Measurements from ENCODE around the gene SLC37A1.
"Not testable (repeated sequence)": the region's sequence is repeated elsewhere in the genome, so short reads cannot be mapped to it uniquely, and the experiment has no call there.

Gene SLC37A1

DNA sequence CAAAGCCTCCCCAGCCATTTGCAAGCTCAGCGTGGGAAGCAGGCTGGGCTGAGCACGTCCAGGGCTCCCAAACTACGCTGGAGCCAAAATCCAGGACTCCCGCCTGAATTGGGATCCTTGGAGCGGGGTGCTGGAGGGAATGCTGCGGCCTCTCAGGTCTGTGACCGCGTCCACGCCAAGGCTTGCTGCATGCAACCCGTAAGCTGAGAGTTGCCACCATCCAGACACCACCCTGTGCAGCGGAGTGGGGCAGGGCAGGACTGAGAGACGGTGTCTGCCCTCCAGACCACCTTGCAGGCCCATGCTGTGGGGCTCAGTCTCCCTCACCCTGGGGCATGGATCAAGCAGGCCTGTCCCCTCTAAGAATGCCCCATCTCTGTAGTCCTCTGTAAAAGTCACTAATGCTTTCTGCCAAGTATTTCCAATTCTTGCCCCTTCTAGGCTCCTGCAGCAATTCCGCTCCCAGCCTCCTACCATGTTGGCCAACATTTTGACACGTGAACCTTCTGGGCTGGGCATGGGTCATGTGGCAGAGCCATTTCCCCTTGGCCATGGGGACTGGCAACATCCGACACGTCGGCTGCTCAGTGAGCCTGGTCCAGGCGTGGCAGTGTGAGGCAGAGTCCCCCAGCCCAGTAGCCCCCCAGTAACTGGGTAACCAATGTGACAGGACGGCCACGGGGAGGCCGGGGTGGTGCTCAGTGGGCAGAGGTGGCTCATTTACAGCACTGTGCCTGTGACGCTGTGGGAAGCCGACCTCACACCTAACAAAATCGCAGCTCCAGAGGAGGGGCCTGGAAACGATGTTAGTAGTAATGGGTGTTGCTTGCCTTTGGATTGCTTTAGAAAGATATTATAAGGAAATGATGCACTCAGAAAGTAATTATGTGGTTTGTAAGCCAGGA lies 81.9 kb downstream of the SLC37A1 start:
- no peak for DNase-seq (ENCODE audit: low read depth)

DNA sequence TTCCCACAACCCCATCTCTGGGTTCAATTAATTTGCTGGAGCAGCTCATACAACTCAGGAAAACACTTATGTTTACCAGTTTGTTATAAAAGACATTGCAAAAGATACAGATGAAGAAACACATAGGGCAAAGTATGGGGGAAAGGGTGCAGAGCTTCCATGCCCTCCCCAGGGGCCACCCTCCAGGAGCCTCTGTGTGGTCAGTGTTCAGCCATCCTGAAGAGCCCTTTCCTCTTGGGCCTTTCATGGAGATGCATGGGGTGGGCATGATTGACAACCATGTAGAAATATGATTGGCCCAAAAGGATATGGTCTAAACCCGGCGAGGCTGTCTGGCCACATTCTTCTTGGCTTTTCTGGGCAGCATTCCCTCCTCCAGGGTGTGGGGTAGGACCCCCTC lies 83.0 kb downstream of the SLC37A1 start:
- no peak for DNase-seq (ENCODE audit: low read depth)

DNA sequence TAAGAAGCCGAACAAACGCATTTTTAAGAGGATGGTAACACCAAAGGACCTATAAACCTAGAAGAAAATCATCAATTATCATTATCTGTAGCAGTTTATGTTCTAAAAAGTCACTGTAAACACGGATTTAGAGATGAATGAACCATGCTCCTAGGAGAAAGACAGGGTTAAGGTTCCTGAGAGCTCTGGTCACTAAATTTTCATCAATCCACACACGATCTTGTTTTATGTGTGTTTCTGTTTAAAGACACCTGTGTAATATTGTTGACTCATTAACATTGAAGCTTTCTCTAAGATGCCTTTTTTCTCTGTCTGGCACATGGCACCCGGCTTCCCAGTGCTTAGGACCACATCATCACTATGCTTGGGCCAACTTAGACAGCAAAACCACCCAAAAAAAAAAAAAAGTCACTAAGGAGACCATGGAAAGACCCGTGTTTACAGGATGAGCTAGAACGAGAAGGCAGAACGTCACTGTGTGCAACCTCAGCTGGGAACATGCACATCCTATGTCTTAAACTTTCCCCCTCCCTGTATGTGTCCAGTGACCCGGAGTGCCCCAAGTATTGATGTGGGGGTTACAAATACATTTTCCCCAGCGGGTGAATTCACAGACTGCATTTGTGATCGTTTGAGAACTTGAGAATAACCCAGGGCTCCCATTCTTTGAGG lies 84.0 kb downstream of the SLC37A1 start:
- no peak for DNase-seq (ENCODE audit: low read depth)

DNA sequence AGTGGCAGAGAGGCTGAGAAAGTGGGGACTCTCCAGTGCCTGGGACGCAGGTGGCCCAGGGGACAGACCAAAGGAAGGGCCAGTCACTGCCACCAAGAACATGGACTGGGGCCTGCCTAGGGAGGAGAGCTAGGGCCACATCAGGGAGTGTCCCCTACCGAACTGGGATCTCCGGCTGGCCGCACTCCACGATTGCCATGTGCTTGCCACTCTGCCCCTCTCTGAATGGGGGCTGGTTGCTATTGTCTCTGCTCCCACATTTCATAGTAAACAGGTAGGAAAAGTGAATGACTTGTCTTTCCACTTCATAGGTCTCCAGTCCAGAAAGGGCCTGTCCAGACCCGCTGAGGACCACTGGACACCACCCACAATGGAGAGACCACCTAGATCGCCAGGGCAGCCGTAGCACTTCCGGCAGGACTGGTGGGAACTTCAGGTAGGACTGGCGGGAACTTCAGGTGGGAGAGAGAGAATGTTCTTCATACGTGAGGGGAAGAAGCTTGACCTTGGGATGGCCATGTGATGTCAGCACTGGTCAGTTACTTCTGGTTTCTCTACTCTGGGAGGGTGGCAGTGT lies 84.6 kb downstream of the SLC37A1 start:
- no peak for DNase-seq (ENCODE audit: low read depth)

DNA sequence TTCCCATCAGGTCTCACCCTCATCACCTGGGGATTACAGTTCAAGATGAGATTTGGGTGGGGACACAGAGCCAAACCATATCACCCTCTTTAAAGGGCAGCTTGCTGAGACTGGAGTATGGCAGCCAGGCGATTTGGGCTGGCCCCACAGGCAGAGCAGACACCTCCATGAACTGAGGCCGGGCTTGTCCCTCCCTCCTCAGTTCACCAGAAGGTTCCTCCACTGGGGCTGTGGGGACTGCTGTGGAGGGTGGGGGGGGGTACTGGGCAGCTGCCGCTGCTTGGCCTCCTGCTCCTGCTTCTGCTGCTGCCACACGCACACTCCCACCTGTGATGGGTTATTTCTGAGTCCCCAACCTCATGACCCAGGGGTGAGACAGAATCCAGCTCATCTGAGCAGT lies 85.8 kb downstream of the SLC37A1 start:
- no peak for DNase-seq (ENCODE audit: low read depth)

DNA sequence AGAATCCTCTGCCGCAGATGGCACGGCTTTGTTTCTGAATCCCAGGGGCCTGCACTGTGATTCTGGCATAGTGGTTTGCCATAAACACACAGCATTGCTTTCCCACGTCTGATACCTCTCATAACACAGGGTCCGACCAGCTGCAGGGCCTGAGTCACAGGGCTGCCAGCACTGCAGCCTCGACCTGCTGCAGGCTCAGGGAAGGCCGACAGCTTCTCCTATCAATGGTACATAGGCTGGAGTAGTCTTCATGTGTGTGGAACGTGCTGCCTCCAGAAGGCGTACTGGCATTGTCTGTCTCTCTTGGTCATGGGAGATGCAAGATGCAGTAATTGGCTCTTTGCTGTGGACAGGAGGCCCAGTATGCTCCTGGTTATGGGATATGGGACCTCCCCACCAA lies 86.3 kb downstream of the SLC37A1 start:
- no peak for DNase-seq (ENCODE audit: low read depth)

DNA sequence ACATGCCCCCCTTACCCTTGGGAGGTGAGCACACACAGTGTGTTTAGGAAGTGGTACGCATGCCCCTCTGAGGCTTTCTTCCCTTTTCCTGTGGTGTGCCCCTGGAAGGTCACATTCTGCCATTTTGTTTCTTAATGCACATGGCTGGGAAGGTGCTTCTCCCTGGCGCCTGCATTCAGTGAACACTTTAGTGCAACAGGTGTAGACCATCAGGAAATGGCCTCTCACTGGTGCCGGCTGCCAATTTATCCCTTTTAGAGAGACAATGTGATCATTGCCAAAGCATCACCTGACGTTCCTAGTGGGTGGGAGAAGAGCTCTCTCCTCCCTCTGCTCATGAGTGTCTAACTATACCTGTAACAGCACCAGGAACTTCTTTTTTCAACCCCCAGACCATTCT lies 88.0 kb downstream of the SLC37A1 start:
- no peak for DNase-seq (ENCODE audit: low read depth)

DNA sequence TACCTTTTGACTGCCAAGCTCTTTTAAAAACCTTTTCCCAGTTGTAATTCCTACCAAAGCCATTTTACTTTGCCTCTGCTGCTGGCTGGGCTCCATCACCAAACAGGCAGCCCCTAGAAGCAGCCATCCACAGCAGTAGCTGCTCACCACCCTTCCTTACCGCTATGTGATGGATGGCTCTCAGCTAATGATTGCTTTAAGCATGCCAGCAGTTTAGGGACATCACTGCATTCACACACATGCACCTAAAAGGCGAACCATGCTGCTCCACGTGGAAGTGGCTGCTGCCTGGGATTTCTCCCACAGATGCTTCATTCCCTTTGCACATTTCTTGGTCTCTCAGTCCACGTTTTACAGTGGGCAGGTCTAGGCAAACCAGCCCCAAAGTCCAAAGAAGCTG lies 93.5 kb downstream of the SLC37A1 start:
- no peak for DNase-seq (ENCODE audit: low read depth)

DNA sequence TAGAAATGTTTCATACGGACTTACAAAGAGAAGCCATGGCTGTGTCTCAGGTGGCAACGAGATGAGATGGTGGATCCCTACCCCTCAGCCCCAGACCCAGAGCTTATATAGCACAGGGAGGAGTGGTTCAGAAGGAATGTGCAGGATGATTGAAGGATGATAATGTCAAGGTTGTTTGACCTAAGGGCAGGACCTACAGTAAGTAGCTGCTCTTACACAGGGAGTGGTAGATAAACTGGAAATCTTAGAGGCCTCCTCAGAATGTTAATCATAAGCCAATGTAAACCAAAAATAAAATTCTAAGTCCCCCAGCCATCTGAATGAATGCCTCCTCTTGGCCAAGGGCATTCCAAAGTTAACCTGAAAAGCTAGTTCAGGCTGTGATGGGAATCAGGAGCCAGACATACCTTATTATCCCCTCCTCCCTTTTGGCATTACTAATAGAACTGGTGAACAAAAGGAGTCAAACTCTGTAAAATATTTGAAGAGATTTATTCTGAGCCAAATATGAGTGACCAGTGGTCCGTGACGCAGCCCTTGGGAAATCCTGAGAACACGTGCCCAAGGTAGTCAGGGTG lies 94.0 kb downstream of the SLC37A1 start:
- DNase-seq (ENCODE audit: low read depth): no peak

DNA sequence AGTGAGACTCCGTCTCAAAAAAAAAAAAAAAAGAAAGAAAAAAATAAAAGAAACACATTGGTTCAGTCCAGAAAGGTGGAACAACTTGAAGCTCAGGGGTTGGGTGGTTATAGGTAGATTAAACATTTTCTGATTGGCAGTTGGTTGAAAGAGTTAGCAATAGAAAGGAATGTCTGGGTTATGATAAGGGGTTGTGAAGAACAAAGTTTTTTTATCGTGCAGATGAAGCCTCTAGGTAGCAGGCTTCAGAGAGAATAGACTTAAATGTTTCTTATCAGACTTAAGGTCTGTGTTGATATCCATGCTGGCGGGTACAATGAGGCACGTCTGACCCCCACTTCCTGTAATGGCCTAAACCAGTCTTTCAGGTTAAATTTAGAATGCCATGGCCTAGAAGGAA lies 94.8 kb downstream of the SLC37A1 start:
- DNase-seq (ENCODE audit: low read depth): no peak

DNA sequence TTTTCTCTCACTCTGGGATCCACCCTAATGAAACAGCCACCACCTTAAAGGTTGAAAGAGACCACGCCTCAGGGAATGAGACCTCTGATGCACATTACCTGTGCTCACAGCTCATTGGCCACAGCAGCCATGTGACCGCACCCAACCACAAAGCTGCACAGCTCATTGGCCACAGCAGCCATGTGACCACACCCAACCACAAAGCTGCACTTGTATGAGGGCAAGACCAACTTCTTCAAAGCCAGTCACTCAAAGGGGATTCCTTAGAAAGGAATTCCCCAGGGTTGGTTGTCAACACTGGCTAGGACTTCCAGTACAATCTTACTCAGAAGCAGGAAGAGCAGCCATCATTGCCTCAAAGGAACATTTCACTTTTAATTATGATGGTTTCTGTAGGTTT lies 96.2 kb downstream of the SLC37A1 start:
- DNase-seq (ENCODE audit: low read depth): no peak

DNA sequence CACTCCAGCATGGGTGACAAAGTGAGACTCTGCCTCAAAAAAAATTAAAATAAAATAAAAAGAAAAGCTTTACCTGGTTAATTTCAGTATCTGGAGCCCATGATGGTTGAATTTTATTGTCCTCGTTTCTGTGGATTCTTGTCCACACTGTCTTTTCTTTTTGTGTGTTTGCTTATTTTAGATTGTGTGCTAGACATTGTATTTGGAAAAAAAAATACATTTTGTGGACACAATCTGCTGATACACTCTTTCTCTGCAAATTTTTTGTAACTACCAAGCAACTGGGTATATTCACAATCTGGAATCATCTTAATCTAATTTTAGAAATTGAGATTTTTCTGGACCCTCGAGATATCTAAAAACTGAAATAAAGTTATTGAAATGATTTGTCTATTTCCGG lies 98.2 kb downstream of the SLC37A1 start:
- DNase-seq (ENCODE audit: low read depth): no peak

DNA sequence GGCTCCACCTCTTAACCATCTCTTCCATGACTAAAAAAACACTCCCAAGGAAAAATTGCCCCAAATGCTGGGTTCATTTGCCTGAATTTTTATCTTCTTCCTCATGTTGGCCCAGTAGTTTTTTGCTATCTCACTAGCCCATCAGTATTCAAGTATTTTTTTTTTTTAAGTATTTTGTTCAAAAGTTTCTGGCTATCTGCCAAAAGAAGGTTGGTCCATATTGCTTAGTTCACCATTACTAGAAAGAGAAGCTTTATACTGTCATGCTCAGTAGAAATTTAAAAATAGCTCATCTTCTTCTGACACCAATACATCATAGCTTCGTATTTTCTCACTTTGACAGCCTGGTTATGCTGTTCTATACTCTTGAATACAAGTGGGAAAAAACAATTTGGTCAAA lies 98.7 kb downstream of the SLC37A1 start:
- DNase-seq (ENCODE audit: low read depth): no peak

DNA sequence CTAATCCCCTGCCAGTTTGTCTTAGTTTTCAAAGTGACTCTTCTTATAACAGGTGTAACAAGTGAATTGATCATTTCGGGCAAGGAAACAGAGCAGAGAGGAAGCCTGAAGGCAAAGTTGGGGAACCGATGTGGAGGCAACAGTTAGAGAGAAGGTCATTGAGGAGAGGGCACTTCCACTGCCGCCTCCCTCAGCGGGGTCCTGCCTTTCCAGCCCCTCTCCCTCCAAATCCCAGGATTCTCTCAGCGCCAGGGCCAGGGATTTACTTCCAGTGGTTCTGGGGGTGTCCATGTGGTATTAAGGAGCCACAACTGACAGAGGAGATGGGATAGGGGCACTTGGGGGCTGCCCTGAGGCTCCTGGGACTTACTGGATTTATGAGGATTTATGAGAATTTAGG lies 100.1 kb downstream of the SLC37A1 start:
- DNase-seq (ENCODE audit: low read depth): no peak

DNA sequence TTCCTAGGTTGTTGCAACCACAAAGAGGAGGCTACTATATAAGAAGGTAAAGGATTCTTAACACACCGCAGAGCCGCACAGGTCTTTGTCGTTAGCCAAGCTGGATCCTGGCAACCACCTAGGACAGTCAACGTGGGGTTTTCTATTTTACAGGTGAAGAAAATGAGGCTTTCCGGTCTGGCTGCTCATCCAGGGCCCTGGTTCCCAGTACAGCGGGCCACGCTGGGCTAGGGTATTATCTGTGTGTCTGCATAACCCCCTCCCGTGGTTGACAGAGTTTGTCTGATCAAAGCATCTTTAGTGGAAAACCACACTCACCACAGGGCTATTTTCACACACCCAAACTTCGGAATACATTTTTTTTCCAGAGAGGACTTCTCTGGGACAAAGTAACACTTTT lies 100.7 kb downstream of the SLC37A1 start:
- peak; percentile 23 for DNase-seq (ENCODE audit: low read depth)

DNA sequence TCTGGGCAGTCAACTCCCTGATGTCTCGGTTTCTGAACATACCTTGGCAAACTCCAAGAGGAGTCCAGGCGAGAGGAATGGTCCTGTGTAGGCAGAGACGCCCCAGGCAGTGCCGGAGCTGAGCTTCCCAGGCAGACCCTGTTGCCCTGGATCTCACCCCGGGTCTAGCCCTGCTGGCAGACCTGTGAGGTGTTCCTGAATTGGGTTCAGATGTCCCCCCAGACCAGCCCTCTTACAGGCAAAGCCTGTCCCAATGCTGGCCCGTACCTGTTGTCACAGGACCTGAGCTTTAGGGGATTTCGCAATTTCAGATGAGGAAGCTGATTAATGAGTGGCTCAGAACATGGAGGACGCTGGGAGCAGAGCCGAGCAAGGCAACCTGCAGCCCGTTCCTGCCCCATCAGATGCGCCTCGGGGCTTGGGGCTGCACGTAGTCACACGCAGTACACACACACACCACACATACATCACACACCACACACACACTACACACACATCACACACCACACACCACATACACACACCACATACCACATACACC lies 101.2 kb downstream of the SLC37A1 start:
- DNase-seq (ENCODE audit: low read depth): peak; percentile 36

DNA sequence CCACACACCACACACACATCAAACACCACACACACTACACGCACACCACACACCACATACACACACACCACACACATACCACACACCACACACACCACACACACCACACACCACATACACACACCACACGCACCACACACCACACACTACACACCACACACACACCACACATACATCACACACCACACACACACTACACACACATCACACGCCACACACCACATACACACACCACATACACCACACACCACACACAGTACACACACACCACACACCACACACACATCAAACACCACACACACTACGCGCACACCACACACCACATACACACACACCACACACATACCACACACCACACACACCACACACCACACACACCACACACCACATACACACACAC lies 101.7 kb downstream of the SLC37A1 start:
- not testable (repeated sequence) for DNase-seq (ENCODE audit: low read depth)

DNA sequence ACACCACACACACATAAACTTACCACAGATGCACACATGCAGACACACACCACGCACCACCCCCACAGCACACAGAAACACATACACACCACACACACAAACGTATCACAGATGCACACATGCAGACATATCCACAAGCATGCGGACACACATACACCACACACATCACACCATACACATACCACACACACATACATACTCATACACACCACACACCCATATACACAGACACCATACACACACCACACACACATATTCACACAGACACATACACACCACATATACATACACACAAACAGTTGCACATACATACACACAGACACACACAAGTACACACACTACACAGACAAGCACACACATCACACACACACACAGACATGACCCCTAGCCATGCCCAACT lies 102.3 kb downstream of the SLC37A1 start:
- no peak for DNase-seq (ENCODE audit: low read depth)

DNA sequence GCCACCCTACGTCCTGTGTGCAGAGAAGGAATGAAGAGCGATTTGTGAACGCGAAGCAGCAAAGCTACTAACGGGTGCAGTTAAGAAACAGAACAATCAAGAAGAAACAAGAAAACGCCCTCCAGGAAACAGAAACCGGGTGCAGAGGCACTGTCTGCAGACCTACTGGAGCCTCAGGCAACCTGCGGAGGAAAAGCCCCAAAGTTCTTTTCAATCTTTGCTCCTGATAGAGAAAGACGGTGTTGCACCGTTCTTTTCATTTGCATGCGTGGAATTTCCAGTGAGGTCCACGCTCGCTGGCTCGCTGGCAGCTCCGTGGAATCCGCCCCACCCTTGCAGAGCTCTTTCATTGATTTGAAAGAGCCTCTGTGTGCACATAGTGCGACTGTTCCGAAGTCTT lies 102.8 kb downstream of the SLC37A1 start:
- DNase-seq (ENCODE audit: low read depth): no peak

DNA sequence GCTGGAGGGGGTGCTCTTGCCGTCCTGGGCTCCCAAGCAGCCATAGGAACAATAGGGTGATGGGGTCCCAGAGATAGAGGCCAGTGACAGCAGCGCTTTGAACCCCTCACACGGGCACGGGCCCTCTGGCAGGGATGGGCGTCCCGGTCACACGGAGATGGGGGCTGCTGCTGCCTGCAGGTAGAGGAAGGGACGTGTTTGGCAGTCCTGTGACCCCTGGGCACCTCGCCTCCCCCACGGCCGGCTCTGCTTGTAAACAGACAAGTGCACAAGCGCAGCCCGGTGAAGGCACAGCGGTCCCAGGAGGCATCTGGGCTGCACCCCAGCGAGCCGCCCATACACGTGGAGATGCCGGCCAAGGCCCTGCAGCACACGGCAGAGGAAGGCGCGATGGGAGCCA lies 103.3 kb downstream of the SLC37A1 start:
- no peak for DNase-seq (ENCODE audit: low read depth)

DNA sequence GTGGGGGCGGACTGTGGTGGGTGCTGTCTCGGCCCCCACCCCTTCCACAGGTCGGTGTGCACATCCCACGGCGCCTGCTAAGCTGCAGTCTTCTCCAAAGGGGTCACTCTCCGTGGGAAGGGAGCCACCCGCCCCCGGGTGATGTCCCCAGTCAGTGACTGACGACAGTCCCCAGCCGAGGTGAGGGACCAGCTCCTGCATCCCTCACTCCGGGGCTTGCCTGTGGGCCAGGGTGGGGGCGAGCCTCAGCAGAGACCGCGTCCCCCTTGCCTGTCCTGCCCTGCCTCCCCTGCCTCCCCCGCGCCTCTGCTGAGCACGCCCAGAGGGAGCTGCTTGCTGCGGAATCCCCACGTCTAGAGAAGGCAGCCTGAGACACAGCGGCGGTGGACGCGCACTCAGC lies 103.8 kb downstream of the SLC37A1 start:
- DNase-seq (ENCODE audit: low read depth): no peak

DNA sequence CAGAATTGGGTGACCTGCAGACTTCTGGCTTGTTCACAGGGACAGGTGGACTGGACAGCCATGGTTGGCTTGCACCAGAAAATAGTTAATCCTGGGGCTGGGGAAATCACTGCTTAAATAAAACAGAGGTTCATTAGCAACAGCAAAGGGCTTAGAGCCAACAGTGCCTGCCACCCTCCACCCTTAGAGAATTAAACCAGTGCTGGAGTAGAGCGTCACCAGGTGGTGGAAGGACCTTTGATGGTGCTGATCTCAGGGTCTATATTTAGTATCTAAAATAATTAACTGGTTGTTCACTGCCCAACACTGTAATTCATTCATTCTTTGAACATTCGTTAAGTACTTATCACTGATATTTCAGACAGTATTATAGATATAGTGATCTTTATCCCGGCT lies 105.1 kb downstream of the SLC37A1 start:
- DNase-seq (ENCODE audit: low read depth): no peak

DNA sequence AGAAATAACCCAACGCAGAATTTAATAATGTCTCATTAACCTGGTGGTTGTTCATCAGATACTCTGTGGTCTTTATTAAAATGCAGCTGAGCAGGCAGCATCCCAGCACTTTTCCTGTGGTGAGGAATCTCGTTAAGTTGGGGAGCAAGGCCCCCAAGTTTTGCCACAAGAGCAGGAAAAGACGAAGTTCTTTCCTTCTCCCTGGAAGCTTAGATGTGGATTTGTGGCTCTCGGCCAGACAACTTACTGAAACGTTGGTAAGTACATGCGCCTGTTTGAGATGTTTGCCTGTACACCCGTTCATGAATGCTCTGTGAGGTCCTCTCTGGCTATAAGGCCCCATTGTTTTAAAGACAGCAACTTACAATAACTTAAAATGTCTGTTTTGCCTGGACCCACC lies 105.5 kb downstream of the SLC37A1 start:
- no peak for DNase-seq (ENCODE audit: low read depth)

Data from activated T-cell treated with anti-CD3 and anti-CD28 coated beads for 1 hour (primary cell).